Spleen (tissue), 11 donors: ENCODE data around the gene UQCRC2. TPM values are rescaled to one million over a fixed set of nuclear protein-coding genes. Genes with fewer than 3 reads are reported as not detected.

Experiments used
- DNase-seq: peaks from one replicate; pipeline ENCODE4 v3.0.0-alpha.2; 2020
- H3K27ac ChIP-seq, 8 donors: fragments of 200-600 bp; sonication (generic) in 7 of 8; 1 replicate in 4 of 8; 2 replicates in 4 of 8; pipeline versions ENCODE4 v1.5.0 to v1.8.0; 2016 to 2021; ENCODE audit warnings: inconsistent platforms in 4 of 8, mild to moderate bottlenecking in 4 of 8, moderate library complexity in 1 of 8
- H3K27me3 ChIP-seq, 7 donors: fragments of 200-600 bp; sonication (generic) in 6 of 7; replicated peaks in 1 of 7; 1 replicate in 4 of 7; 2 replicates in 3 of 7; pipeline versions ENCODE4 v1.5.0 to v1.8.0; 2016 to 2021; ENCODE audit warnings: inconsistent platforms in 3 of 7, mild to moderate bottlenecking in 1 of 7
- H3K36me3 ChIP-seq, 6 donors: fragments of 200-600 bp; sonication (generic) in 5 of 6; 1 replicate in 4 of 6; 2 replicates in 2 of 6; pipeline versions ENCODE4 v1.5.0 to v1.8.0; 2016 to 2021; ENCODE audit warnings: inconsistent platforms in 2 of 6
- H3K4me1 ChIP-seq, 6 donors: fragments of 200-600 bp; sonication (generic) in 5 of 6; 1 replicate in 3 of 6; 2 replicates in 3 of 6; pipeline versions ENCODE4 v1.5.0 to v1.8.0; 2016 to 2021; ENCODE audit warnings: inconsistent platforms in 3 of 6
- H3K4me3 ChIP-seq, 8 donors: fragments of 200-600 bp; sonication (generic) in 7 of 8; 1 replicate in 4 of 8; 2 replicates in 4 of 8; pipeline versions ENCODE4 v1.5.0 to v1.8.0; 2016 to 2021; ENCODE audit warnings: inconsistent platforms in 4 of 8, mild to moderate bottlenecking in 4 of 8, moderate library complexity in 2 of 8
- H3K9me3 ChIP-seq, 8 donors: fragments of 200-600 bp; sonication (generic) in 7 of 8; 1 replicate in 4 of 8; 2 replicates in 4 of 8; pipeline versions ENCODE4 v1.5.0 to v1.8.0; 2016 to 2021; ENCODE audit warnings: inconsistent platforms in 4 of 8
- CTCF ChIP-seq, 11 experiments: fragments of 200-600 bp in 7 of 11; fragments of 450-650 bp in 4 of 11; sonication (generic) in 4 of 11; IDR thresholded peaks in 8 of 11; conservative IDR thresholded peaks in 3 of 11; 1 replicate in 7 of 11; 2 replicates in 4 of 11; pipeline versions ENCODE4 v1.4.0 to v1.8.0; 2016 to 2021; ENCODE audit warnings: antibody characterized with exemption in 11 of 11, inconsistent platforms in 4 of 11, mild to moderate bottlenecking in 1 of 11
- POLR2A ChIP-seq, 3 donors: fragments of 450-650 bp; IDR thresholded peaks; one replicate each; pipeline ENCODE4 v1.5.1; 2017; ENCODE audit warnings: antibody characterized with exemption in 3 of 3, mild to moderate bottlenecking in 1 of 3
- POLR2AphosphoS5 ChIP-seq, 3 donors: sonication (generic); formaldehyde crosslinking; IDR thresholded peaks; one replicate each; pipeline ENCODE4 v1.5.1; 2017; ENCODE audit warnings: antibody characterized with exemption in 3 of 3
- WGBS, 5 donors: extraction: QIAGEN DNeasy Blood & Tissue Kit in 3 of 5; methylation state at CpG; one replicate each; pipeline versions ENCODE4 v1.1.5 to v1.1.7; 2013 to 2018; 5-methylcytosine and 5-hydroxymethylcytosine counted together
- intact Hi-C: fragments of 100-400 bp; cut with DNase I; formaldehyde crosslinking; loops from one replicate; pipeline ENCODE4 v1.15.0; 2023; ENCODE audit warnings: low total_unique reads
- polyA plus RNA-seq, 3 donors: library from polyadenylated mRNA; stranded (reverse); fragments of 200-250 nt; gene quantifications; one replicate each; pipeline ENCODE4 v1.2.1, GENCODE V29; 2013
- total RNA-seq, 7 donors: library from RNA; depleted of rRNA in 3 of 7; stranded (reverse); fragments of >200 nt in 3 of 7; fragmentation: NEBNext Ultra II Directional in 4 of 7; extraction: Animal tissue kit (Norgen Biotek cat#: 25700) in 4 of 7; gene quantifications; one replicate each; pipeline versions ENCODE4 v1.1.0 to v1.2.1, GENCODE V29; 2016 to 2021
- donor health status: healthy with polysubstance abuse.
- donor health status: DM: no; HTN: no; CAD: no; lungs with moderate emphysema.
- donor health status: DM: no; HTN: no; CAD: no.
- donor health status: Bipolar disorder and iron deficiency.
- donor health status: healthy.
- donor health status: DM: no; HTN: no; CAD: no.
- donor health status: DM: yes; HTN: yes; CAD: no.

Gene UQCRC2
- total and polyA plus RNA-seq, 10 donors = 75.1 to 172 (median 139) TPM

DNA sequence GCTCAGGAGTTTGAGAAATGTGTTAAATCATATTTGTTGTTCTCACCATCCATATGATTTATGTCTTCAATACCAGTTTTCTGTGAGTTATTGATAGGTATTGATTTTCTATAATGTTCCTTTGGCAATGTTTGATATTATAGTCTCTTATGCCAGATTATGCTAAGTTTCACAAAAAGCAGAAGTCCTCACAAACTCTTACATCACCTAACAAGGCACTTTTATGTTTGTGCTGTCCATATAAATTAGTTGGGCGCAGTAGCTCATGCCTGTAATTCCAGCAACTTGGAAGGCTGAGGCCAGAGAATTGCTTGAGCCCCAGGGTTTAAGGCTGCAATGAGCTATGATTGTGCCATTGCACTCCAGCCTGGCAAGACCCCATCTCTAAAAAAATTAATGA is 12.6 kb upstream of the UQCRC2 start:
- TF ChIP-seq POLR2AphosphoS5 (IDR thresholded peaks at IDR 0.05) (no peak), POLR2A (IDR thresholded peaks at IDR 0.05) (no peak), CTCF (IDR thresholded peaks at IDR 0.05 in 8 of 11, conservative IDR thresholded peaks at IDR 0.05 in 3 of 11) (no peak)
- intact Hi-C loops = no loop called here
- no peak overlapping the region for H3K4me3 ChIP-seq
- H3K9me3 ChIP-seq = no peaks in the 10 kb centered on the region
- no peaks in the 10 kb centered on the region for H3K4me1 ChIP-seq
- 92 to 100% (median 93%) methylated on average over 1 of the region's 1 CpG for WGBS, 5 donors
- H3K27me3 ChIP-seq = no peaks in the 10 kb centered on the region
- DNase-seq = no peak
- no peak overlapping the region for H3K27ac ChIP-seq
- H3K36me3 ChIP-seq = no peaks in the 10 kb centered on the region

DNA sequence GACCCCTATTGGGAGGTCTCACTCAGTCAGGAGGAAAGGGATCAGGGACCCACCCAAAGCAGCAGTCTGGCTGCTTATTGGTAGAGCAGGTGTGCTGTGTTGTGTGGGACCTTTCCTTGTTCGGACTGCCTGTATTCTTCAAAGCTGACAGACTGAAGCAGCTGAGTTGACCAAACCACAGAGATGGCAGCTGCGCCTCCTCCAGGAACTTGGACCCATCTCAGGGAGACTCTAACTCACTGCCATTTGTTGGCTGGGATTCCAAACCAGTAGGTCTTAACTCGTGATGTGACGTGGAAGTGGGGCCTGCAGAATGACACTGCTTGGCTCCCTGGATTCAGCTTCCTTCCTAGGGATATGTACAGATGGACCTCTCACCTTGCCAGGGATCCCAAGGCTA is 9.6 kb upstream of the UQCRC2 start:
- intact Hi-C loops = no loop called here
- no peak overlapping the region for H3K27ac ChIP-seq
- no peaks in the 10 kb centered on the region for H3K27me3 ChIP-seq
- 89 to 97% (median 96%) methylated on average over 4 of the region's 4 CpGs for WGBS, 5 donors
- no peak for TF ChIP-seq CTCF (IDR thresholded peaks at IDR 0.05 in 8 of 11, conservative IDR thresholded peaks at IDR 0.05 in 3 of 11)
- TF ChIP-seq POLR2A (IDR thresholded peaks at IDR 0.05) = no peak
- TF ChIP-seq POLR2AphosphoS5 (IDR thresholded peaks at IDR 0.05) = no peak
- H3K36me3 ChIP-seq = no peaks in the 10 kb centered on the region
- peaks cover 0 to 4% (median under 1%) of the 10 kb centered on the region in 6 donors for H3K4me1 ChIP-seq
- DNase-seq = no peak
- no peaks in the 10 kb centered on the region for H3K9me3 ChIP-seq
- no peak overlapping the region for H3K4me3 ChIP-seq

DNA sequence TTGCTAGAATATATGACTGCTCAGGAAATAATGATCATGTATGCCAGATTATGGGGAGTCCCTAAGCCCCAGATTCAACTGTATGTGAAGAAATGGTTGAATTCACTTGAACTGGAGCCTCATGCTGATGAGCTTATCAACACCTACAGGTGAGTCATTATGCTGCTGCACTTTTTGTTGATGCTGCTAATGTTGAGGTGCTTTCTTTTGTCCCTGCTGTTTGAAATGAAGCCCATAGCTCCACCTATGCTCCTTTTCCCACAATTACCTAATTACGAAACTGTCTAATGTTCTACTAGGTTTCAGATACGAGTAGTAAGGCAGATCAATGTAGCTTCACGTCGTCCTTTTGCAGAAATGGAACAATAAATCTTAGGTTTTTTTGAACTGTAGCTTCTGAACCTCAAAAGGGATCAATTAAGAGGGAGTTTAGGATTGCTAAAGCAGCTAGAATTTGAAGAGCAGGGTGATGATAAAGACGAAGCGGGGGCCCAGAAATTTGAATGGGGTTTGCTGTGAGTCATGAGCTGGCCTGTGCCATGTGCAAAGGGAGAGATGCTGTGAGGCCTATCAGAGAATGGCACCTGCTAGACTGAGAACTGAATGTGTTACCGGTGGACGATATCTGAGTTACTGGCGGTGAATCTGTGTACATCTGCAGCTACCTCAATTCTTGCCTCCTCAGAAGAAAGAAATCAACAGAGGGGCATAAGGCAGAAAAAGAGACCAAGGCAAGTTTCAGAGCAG is 6.1 kb upstream of the UQCRC2 start:
- no peak for TF ChIP-seq CTCF (IDR thresholded peaks at IDR 0.05 in 8 of 11, conservative IDR thresholded peaks at IDR 0.05 in 3 of 11)
- no peak for TF ChIP-seq POLR2AphosphoS5 (IDR thresholded peaks at IDR 0.05)
- intact Hi-C loops = no loop called here
- WGBS, 5 donors = 77 to 86% (median 82%) methylated on average over 9 of the region's 9 CpGs
- H3K27ac ChIP-seq = no peak overlapping the region
- H3K4me1 ChIP-seq = peaks cover 23 to 39% (median 32%) of the 10 kb centered on the region in 6 donors
- DNase-seq = no peak
- no peaks in the 10 kb centered on the region for H3K36me3 ChIP-seq
- H3K27me3 ChIP-seq = no peaks in the 10 kb centered on the region
- H3K4me3 ChIP-seq = no peak overlapping the region
- no peaks in the 10 kb centered on the region for H3K9me3 ChIP-seq

GRCh38 chr16:21949713-21950260 is 3.4 kb upstream of the UQCRC2 start:
- DNase-seq = no peak
- peak overlapping the region in 6 of 8 donors; percentile 5 to 46 (median 38) for H3K27ac ChIP-seq
- no peaks in the 10 kb centered on the region for H3K9me3 ChIP-seq
- intact Hi-C loops = no loop called here
- no peaks in the 10 kb centered on the region for H3K27me3 ChIP-seq
- 38 to 68% (median 42%) methylated on average over 1 of the region's 1 CpG for WGBS, 5 donors
- H3K4me3 ChIP-seq = no peak overlapping the region
- H3K4me1 ChIP-seq = peaks cover 34 to 56% (median 45%) of the 10 kb centered on the region in 6 donors
- no peaks in the 10 kb centered on the region for H3K36me3 ChIP-seq
- TF ChIP-seq CTCF (IDR thresholded peaks at IDR 0.05 in 8 of 11, conservative IDR thresholded peaks at IDR 0.05 in 3 of 11) (no peak), POLR2A (IDR thresholded peaks at IDR 0.05) (no peak), POLR2AphosphoS5 (IDR thresholded peaks at IDR 0.05) (no peak)
